Renal cortex interstitium (tissue), 11 donors: ENCODE measurements around the gene ARHGAP26. TPM values are rescaled to one million over a fixed set of nuclear protein-coding genes. Genes with fewer than 3 reads are reported as not detected.

Experiments used
- DNase-seq, 11 donors: peaks; one replicate each; pipeline ENCODE4 v3.0.0-alpha.2; 2013; ENCODE audit warnings: low read depth in 9 of 11, low spot score in 4 of 11; ENCODE audit errors: extremely low read depth in 1 of 11
- polyA plus RNA-seq, 3 donors: library from polyadenylated mRNA; unstranded; fragments of 120-200 nt; gene quantifications; one replicate each; pipeline ENCODE4 v1.2.1, GENCODE V29; 2013; ENCODE audit not compliant: insufficient read length in 3 of 3

Gene ARHGAP26
- polyA plus RNA-seq, 3 donors = 10.7 to 13.7 (median 10.9) TPM

GRCh38 chr5:143008809-143009521 lies 238.8 kb downstream of the ARHGAP26 start:
- no peak for DNase-seq

- DNase-seq = no peak
Measured at GRCh38 chr5:143010351-143010750, 240.2 kb downstream of the ARHGAP26 start.

DNA sequence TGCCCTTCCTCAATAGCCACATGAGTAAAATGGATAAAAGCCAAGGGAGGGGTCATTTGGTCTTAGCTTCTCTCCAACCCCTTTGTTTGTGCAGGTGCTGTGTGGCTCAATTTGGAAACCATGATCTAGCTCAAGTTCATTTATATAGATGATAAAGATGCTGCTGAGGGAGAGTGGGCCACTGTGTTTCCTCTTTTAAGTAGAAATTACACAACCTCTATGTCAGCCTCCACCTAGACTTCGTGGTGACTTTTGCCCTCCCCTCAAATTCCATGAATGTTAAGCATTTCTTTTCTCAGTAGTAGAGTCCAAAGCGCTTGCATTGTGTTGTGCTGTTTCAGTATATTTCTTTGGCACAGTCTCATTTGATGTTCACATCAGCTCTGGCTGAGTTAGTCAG lies 241.4 kb downstream of the ARHGAP26 start:
- peak in 1 of 11 donors; percentile 25 for DNase-seq

- no peak for DNase-seq
Measured at GRCh38 chr5:143013176-143013891, 243.2 kb downstream of the ARHGAP26 start.

DNA sequence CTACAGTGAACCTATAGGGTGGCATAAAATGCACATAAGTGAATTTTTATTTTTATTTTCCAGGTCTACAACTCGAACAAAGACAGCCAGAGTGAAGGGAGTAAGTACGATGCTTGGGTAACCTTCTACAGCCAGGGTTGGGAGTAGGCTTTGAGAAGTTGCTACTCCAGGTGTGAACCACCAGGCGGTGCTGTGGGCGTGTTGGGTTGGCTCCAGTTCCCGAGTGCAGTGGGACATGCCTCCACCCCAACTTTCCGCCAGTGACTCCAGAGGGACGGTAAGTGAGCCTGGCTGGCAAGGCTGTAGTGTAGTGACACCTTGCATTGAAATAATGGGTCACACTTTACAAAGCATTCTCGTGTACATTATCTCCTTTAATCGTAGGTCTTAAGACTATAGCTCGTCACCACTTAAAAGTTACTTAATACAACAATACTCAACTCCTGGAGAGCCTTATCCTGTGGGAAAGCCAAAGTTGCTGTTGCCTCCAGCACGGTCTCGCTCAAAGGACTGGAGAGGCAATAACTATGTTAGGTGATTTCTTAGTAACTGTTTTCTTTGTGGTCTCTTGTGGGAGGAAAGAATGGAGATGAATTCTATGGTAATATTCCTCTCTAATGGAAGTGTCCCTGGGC lies 244.0 kb downstream of the ARHGAP26 start:
- no peak for DNase-seq

DNA sequence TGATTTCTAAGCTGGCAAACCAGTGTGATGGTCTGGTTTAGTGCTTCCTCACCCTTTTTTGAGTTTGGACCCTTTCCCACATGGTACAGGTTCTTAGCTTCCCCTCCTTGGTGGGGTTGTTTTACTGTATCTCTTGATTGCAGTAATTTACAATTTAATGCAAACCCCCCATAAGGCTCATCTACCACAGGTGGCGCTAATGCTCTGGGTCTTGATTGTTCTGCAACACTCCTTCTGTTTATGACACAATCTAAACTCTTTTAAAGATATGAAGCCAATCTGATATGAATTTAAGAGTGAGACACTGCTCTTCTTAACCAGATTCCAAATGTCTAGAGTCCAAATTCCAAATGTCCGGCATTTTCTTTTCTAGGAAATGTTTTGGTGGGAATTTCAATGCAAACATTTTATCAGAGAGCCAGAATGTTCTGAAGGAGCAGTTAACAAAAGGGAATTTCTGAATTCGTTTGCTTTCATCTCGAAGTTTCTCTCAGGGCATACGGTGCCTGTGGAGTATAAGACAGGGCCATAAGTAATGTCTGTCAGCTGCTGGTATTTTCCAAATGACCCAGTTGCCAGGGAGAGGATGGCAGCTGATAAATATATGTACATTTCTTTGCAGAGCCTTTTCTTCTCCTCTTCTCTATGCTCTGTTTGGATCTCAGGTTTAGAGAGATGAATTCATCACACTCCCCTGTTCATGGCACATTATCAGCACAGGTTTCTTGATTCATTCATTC lies 246.8 kb downstream of the ARHGAP26 start:
- peak in 2 of 11 donors; percentile 25 to 43 for DNase-seq

GRCh38 chr5:143017541-143017940 lies 247.4 kb downstream of the ARHGAP26 start:
- no peak for DNase-seq

DNA sequence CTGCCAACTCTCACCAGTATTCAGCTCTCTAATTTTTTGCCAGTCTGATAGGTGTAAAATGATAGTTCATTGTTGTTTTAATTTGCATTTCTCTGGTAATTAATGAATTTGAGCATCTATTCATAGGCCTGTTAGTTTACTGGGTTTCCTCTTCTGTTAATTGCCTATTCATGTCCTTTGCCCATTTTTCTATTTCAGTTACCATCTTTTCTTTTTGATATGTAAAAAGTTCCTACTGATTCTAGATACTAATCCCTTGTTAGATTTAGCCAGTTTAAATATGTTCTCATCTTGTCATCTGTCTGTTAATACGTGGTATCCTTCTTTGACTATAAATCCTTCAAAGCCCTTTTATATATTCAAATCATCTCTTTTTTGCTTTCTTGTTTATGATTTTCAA lies 247.8 kb downstream of the ARHGAP26 start:
- DNase-seq = no peak

DNA sequence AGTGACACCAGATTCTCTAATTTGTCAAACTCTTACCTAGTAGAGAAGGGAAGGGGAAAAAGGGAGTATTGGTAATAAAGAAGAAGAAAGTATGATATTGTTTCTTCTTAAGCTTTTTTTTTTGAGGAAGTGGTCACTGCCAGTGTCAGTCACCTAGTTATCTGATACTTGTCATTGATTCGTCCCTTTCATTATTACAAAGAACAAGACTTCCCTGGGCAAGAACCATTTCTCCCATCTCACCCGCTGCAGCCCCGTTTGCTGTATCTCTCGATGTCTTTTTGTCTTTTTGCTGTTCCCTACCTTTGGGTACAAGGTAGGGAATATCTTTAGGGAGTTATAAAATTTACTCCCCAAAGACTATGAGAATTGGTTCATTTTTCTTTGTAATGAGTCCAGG lies 249.0 kb downstream of the ARHGAP26 start:
- no peak for DNase-seq

DNA sequence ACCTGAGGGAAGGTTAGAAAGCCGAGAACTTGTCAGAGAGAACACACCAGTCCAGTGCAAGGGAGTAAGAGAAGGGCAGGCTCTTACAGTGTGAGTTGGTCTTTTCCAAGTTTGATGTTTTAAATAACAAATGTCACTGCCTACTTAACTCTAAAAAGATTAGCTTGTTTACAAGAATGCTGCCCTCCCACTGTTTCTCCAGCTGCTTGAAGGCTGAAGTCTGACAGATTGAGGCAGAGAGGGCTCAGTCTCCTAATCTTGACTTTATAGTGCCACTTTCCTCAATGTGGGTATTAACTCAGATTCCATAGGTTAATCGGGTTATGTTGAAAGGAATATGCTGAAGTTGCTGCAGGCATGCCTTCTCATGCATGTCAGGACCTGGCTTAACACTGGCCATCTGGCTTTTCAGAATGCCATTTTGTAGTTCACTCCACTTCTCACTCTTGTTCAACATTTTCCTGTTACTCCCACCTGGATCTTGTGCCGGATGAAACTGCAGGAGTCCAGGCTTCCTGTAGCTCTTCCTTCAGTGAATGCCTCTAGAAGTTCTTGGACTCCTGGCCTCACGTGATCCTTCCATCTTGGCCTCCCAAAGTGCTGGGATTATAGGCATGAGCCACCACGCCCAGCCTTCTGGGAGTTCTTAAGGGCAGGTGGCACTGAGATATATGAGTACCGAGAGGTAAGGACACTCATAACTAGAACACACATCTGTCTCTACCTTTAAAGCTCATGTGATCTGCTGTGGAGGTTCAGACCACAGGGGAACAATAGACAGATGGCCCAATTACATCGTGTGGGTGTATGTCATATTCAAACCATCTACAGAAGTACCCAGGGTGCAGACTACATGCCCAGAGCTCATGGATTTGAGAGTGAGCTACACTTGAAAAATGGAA lies 249.7 kb downstream of the ARHGAP26 start:
- no peak for DNase-seq

- no peak for DNase-seq
Measured at GRCh38 chr5:143021595-143021994, 251.4 kb downstream of the ARHGAP26 start.

GRCh38 chr5:143023411-143024096 lies 253.4 kb downstream of the ARHGAP26 start:
- no peak for DNase-seq

- DNase-seq = no peak
Measured at GRCh38 chr5:143024228-143024920, 254.2 kb downstream of the ARHGAP26 start.

- no peak for DNase-seq
Measured at GRCh38 chr5:143025376-143025775, 255.2 kb downstream of the ARHGAP26 start.

GRCh38 chr5:143025971-143026370 lies 255.8 kb downstream of the ARHGAP26 start:
- no peak for DNase-seq

GRCh38 chr5:143026380-143026779 lies 256.2 kb downstream of the ARHGAP26 start:
- DNase-seq = no peak

DNA sequence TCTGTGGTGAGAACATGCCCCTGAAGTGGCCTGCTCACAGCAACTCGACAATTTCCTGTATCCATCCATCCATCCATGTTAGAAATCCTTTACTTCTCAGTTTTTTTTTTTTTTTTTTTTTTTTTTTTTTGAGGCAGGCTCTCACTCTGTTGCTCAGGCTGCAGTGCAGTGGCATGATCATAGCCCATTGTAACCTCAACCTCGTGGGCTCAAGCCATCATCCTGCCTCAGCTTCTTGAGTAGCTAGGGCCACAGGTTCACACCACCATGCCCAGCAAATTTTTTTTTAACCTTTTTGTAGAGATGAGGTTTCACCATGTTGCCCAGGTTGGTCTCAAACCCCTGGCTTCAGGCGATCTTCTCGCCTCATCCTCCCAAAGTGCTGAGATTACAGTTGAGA lies 259.1 kb downstream of the ARHGAP26 start:
- no peak for DNase-seq
